GM12878 (cell line): Measurements from ENCODE around the gene CSMD2. TPM values are rescaled to one million over a fixed set of nuclear protein-coding genes. Genes with fewer than 3 reads are reported as not detected.

Experiments used
- ATAC-seq: fragments of 200-7000 bp; cut with Tn5 transposase; 3 replicates; pipeline ENCODE4 v1.9.1; 2020; ENCODE audit warnings: mild to moderate bottlenecking, moderate library complexity
- BruUV-seq: library from RNA; stranded (reverse); fragments of 400-500 nt; replicated peaks from 2 replicates; lab custom pipeline; 2021; lab: Mats Ljungman, UMichigan
- CTCF ChIA-PET: fragments of 300-600 bp; sonication (Branson Sonifier 250); formaldehyde crosslinking; extraction: SDS; loops from one replicate; lab custom pipeline; 2021; ENCODE audit warnings: inconsistent platforms; lab: Yijun Ruan, JAX
- POLR2A ChIA-PET: fragments of 350-600 bp; formaldehyde crosslinking; extraction: SDS; loops from one replicate; lab custom pipeline; 2021; ENCODE audit warnings: inconsistent platforms; lab: Charles Lee
- RAD21 ChIA-PET: fragments of 300-600 bp; sonication (Branson Sonifier 250); formaldehyde crosslinking; loops from one replicate; lab custom pipeline; 2023; ENCODE audit warnings: antibody characterized with exemption; ENCODE audit not compliant: unreplicated experiment; lab: Charles Lee
- SMC1A ChIA-PET: fragments of 300-600 bp; sonication (Branson Sonifier 250); formaldehyde crosslinking; loops from one replicate; lab custom pipeline; 2023; ENCODE audit not compliant: unreplicated experiment, uncharacterized antibody; lab: Charles Lee
- DNase-seq: peaks from one replicate; pipeline ENCODE4 v3.0.0-alpha.2; 2011; ENCODE audit warnings: low read depth, low spot score
- FAIRE-seq: peaks from 3 replicates; lab custom pipeline; 2011; peaks lifted over from hg19 to GRCh38; lab: Jason Lieb, UNC
- H2AFZ ChIP-seq: 2 replicates; pipeline ENCODE4 v1.6.0; 2011; ENCODE audit warnings: low read depth, low read length, control low read depth; ENCODE audit not compliant: control insufficient read depth
- H3K27ac ChIP-seq: 2 replicates; pipeline ENCODE4 v1.5.1; 2011; ENCODE audit warnings: control low read depth; ENCODE audit not compliant: control insufficient read depth, insufficient read depth
- H3K27me3 ChIP-seq, 2 experiments: replicated peaks in 1 of 2; 2 replicates each; pipeline versions ENCODE4 v1.6.0 to v1.6.1; 2011; ENCODE audit warnings: low read length in 1 of 2; ENCODE audit not compliant: control insufficient read depth in 2 of 2, insufficient read depth in 2 of 2
- H3K36me3 ChIP-seq, 2 experiments: 2 replicates each; pipeline ENCODE4 v1.5.1; 2011; ENCODE audit warnings: low read length in 1 of 2; ENCODE audit not compliant: control insufficient read depth in 2 of 2, insufficient read depth in 2 of 2
- H3K4me1 ChIP-seq: 2 replicates; pipeline ENCODE4 v1.6.1; 2011; ENCODE audit warnings: mild to moderate bottlenecking, low read length, moderate library complexity, mixed read lengths; ENCODE audit not compliant: control insufficient read depth, insufficient read depth
- H3K4me2 ChIP-seq: 2 replicates; pipeline ENCODE4 v1.6.0; 2011; ENCODE audit warnings: control low read depth; ENCODE audit not compliant: control insufficient read depth, insufficient read depth
- H3K4me3 ChIP-seq: fragments of 200-600 bp; sonication (generic); 2 replicates; pipeline ENCODE4 v1.5.1; 2016
- H3K79me2 ChIP-seq: 2 replicates; pipeline ENCODE4 v1.6.0; 2011; ENCODE audit warnings: low read length; ENCODE audit not compliant: control insufficient read depth, insufficient read depth
- H3K9ac ChIP-seq: 2 replicates; pipeline ENCODE4 v1.8.0; 2011; ENCODE audit warnings: low read length, control low read depth, mixed read lengths; ENCODE audit not compliant: control insufficient read depth, insufficient read depth
- H3K9me3 ChIP-seq: replicated peaks from 3 replicates; pipeline ENCODE4 v1.5.1; 2011; ENCODE audit warnings: mild to moderate bottlenecking, low read length; ENCODE audit not compliant: control insufficient read depth, insufficient read depth
- H4K20me1 ChIP-seq: 2 replicates; pipeline ENCODE4 v1.6.0; 2011; ENCODE audit not compliant: control insufficient read depth, insufficient read depth
- BRCA1 ChIP-seq: IDR thresholded peaks from 2 replicates; pipeline ENCODE4 v1.6.1; 2011; ENCODE audit warnings: low read depth, low read length, improper control_type of control experiment
- GATAD2B ChIP-seq: fragments of 450-650 bp; conservative IDR thresholded peaks from 2 replicates; pipeline ENCODE4 v1.6.1; 2017; ENCODE audit warnings: low read depth, mild to moderate bottlenecking, moderate library complexity
- WGBS: methylation state at CpG from one replicate; pipeline ENCODE4 v1.1.6; 2016; ENCODE audit warnings: low lambda C conversion rate; ENCODE audit not compliant: insufficient replicate concordance, insufficient coverage; ENCODE audit errors: missing lambda C conversion rate; 5-methylcytosine and 5-hydroxymethylcytosine counted together
- in situ Hi-C: fragments of 300-500 bp; cut with MboI; formaldehyde crosslinking; loops from 9 replicates; pipeline ENCODE4 v1.14.3; 2018; ENCODE audit warnings: mixed read lengths
- intact Hi-C: fragments of 100-400 bp; cut with micrococcal nuclease; formaldehyde crosslinking; loops from one replicate; pipeline ENCODE4 v1.14.2; 2022; ENCODE audit not compliant: unreplicated experiment
- polyA plus RNA-seq, 11 experiments: library from polyadenylated mRNA; depleted of rRNA in 4 of 11; unstranded in 6 of 11; stranded (reverse) in 5 of 11; fragments of >200 nt; fragmentation: Nextera tagmentation in 4 of 11; fragmentation: Illumina TruSeq in 1 of 11; extraction: Ambion mirVana in 4 of 11; extraction: Trizol in 1 of 11; gene quantifications; 1 replicate in 1 of 11; 2 replicates in 10 of 11; pipeline versions ENCODE4 v1.2.1 to v1.2.3, GENCODE V29; 2011 to 2016; ENCODE audit warnings: inconsistent platforms in 2 of 11, missing spikeins in 2 of 11, low read depth in 1 of 11
- total RNA-seq, 4 experiments: library from RNA; depleted of rRNA in 3 of 4; stranded (reverse); fragments of >200 nt in 3 of 4; fragmentation: Illumina TruSeq in 1 of 4; extraction: Trizol in 1 of 4; gene quantifications; 2 replicates each; pipeline versions ENCODE4 v1.2.1 to v1.2.3, GENCODE V29; 2013 to 2021
- TF ChIP-seq, protein P1 (sequence below): IDR thresholded peaks from 2 replicates; pipeline ENCODE4 v1.6.1; 2012; ENCODE audit warnings: improper control_type of control experiment, low read depth, low read length; ENCODE audit not compliant: insufficient replicate concordance

CSMD2 gene
- total and polyA plus RNA-seq, 10 of the 15 experiments (the other 5 are each of a cell fraction or from before 2014, with no cell fraction given) = under 0.01 TPM; not detected in 9

DNA sequence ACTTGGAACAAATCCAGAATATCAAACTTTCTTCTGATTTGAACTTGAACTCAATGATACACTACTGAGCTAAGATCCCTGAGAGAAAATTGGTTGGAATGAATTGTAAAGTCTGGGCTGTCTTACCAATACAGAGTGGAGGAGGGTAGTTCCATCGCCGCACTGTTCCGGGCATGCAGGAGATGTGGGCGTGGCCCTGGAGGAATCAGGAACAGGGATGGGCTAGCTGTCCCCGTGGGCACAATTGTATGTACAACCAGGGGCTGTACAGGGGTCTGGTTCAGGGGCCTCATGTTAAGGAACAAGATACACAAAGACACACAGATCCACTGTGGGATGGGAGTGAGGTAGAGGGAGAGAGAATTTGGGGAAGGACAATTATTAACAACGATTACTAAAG lies 548.2 kb downstream of the CSMD2 start:
- H3K4me2 ChIP-seq = no peak overlapping the region
- no peak overlapping the region for H3K9ac ChIP-seq
- H2AFZ ChIP-seq = no peak overlapping the region
- ChIA-PET RAD21 (no interaction called here), POLR2A (no interaction called here)
- no peak overlapping the region for H3K27ac ChIP-seq
- intact Hi-C loops = loop anchor here (10.0 kb wide), 1 partner anchor 522 kb away; no protein-coding TSS in a partner anchor
- H3K4me1 ChIP-seq = no peaks in the 10 kb centered on the region
- WGBS = 49% methylated on average over 6 of the region's 6 CpGs
- DNase-seq = no peak
- TF ChIP-seq, protein P1, sequence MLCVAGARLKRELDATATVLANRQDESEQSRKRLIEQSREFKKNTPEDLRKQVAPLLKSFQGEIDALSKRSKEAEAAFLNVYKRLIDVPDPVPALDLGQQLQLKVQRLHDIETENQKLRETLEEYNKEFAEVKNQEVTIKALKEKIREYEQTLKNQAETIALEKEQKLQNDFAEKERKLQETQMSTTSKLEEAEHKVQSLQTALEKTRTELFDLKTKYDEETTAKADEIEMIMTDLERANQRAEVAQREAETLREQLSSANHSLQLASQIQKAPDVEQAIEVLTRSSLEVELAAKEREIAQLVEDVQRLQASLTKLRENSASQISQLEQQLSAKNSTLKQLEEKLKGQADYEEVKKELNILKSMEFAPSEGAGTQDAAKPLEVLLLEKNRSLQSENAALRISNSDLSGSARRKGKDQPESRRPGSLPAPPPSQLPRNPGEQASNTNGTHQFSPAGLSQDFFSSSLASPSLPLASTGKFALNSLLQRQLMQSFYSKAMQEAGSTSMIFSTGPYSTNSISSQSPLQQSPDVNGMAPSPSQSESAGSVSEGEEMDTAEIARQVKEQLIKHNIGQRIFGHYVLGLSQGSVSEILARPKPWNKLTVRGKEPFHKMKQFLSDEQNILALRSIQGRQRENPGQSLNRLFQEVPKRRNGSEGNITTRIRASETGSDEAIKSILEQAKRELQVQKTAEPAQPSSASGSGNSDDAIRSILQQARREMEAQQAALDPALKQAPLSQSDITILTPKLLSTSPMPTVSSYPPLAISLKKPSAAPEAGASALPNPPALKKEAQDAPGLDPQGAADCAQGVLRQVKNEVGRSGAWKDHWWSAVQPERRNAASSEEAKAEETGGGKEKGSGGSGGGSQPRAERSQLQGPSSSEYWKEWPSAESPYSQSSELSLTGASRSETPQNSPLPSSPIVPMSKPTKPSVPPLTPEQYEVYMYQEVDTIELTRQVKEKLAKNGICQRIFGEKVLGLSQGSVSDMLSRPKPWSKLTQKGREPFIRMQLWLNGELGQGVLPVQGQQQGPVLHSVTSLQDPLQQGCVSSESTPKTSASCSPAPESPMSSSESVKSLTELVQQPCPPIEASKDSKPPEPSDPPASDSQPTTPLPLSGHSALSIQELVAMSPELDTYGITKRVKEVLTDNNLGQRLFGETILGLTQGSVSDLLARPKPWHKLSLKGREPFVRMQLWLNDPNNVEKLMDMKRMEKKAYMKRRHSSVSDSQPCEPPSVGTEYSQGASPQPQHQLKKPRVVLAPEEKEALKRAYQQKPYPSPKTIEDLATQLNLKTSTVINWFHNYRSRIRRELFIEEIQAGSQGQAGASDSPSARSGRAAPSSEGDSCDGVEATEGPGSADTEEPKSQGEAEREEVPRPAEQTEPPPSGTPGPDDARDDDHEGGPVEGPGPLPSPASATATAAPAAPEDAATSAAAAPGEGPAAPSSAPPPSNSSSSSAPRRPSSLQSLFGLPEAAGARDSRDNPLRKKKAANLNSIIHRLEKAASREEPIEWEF = no peak
- TF ChIP-seq GATAD2B (no peak), BRCA1 (no peak)
- TF ChIP-seq, all 136 proteins: peak for 0
- no peak for FAIRE-seq
- CTCF ChIA-PET = no interaction called here
- Histone ChIP-seq H3K4me3 (no peak overlapping the region), H4K20me1 (no peaks in the 10 kb centered on the region), H3K9me3 (no peaks in the 10 kb centered on the region), H3K36me3 (no peaks in the 10 kb centered on the region), H3K79me2 (no peaks in the 10 kb centered on the region), H3K27me3 (peaks cover 2 to 3% of the 10 kb centered on the region in 2 experiments; a peak in 3 of 4 replicates)
- ATAC-seq = no peak
- in situ Hi-C loops = loop anchor here (25.0 kb wide), 1 partner anchor 679 kb away; no protein-coding TSS in a partner anchor
- SMC1A ChIA-PET = no interaction called here
- no TSS peak for BruUV-seq
